Lower leg skin (tissue), 3 donors: Measurements from ENCODE around the gene ANO2.

ENCODE experiments used
- CTCF ChIP-seq, 3 donors: fragments of 450-650 bp; IDR thresholded peaks; one replicate each; pipeline ENCODE4 v1.5.1; 2016; ENCODE audit warnings: antibody characterized with exemption in 3 of 3, mild to moderate bottlenecking in 3 of 3, moderate library complexity in 2 of 3
- POLR2A ChIP-seq, 2 donors: fragments of 450-650 bp; IDR thresholded peaks; one replicate each; pipeline ENCODE4 v1.6.1; 2016 to 2017; ENCODE audit warnings: antibody characterized with exemption in 2 of 2, mild to moderate bottlenecking in 1 of 2, moderate library complexity in 1 of 2

- TF ChIP-seq CTCF (IDR thresholded peaks at IDR 0.05) (no peak), POLR2A (IDR thresholded peaks at IDR 0.05) (no peak)
Measured at GRCh38 chr12:5904969-5905368, 40.1 kb downstream of the ANO2 start.
